Ovary (tissue), 9 donors: ENCODE results near the gene PPP1R3F. TPM values are rescaled to one million over a fixed set of nuclear protein-coding genes. Genes with fewer than 3 reads are reported as not detected.

Source experiments
- DNase-seq, 5 donors: peaks; one replicate each; pipeline ENCODE4 v3.0.0-alpha.2; 2019 to 2020
- H3K27ac ChIP-seq, 2 donors: fragments of 200-600 bp; one replicate each; pipeline versions ENCODE4 v1.5.1 to v1.8.0; 2019 to 2022
- H3K27me3 ChIP-seq: fragments of 200-600 bp; one replicate; pipeline ENCODE4 v1.8.0; 2022
- H3K36me3 ChIP-seq: fragments of 200-600 bp; sonication (generic); one replicate; pipeline ENCODE4 v1.5.1; 2019
- H3K4me1 ChIP-seq: one replicate; pipeline ENCODE4 v1.8.1; 2013; ENCODE audit warnings: mild to moderate bottlenecking, moderate library complexity; ENCODE audit not compliant: insufficient read depth
- H3K4me3 ChIP-seq: fragments of 200-600 bp; sonication (generic); one replicate; pipeline ENCODE4 v1.5.1; 2017
- H3K9me3 ChIP-seq, 2 donors: fragments of 200-600 bp in 1 of 2; sonication (generic) in 1 of 2; one replicate each; pipeline versions ENCODE4 v1.5.1 to v1.8.1; 2013 to 2019; ENCODE audit warnings: mild to moderate bottlenecking in 1 of 2, moderate library complexity in 1 of 2
- CTCF ChIP-seq, 3 donors: fragments of 450-650 bp in 2 of 3; fragments of 200-600 bp in 1 of 3; IDR thresholded peaks; one replicate each; pipeline versions ENCODE4 v1.5.1 to v1.8.0; 2016 to 2022; ENCODE audit warnings: antibody characterized with exemption in 3 of 3, mild to moderate bottlenecking in 1 of 3
- EP300 ChIP-seq: sonication (generic); formaldehyde crosslinking; IDR thresholded peaks from one replicate; pipeline ENCODE4 v1.6.1; 2017; ENCODE audit warnings: antibody characterized with exemption
- POLR2A ChIP-seq: fragments of 450-650 bp; IDR thresholded peaks from one replicate; pipeline ENCODE4 v1.6.1; 2017; ENCODE audit warnings: antibody characterized with exemption, mild to moderate bottlenecking, moderate library complexity
- WGBS, 3 donors: extraction: QIAGEN DNeasy Blood & Tissue Kit in 1 of 3; methylation state at CpG; one replicate each; pipeline versions ENCODE4 v1.1.5 to v1.1.7; 2013 to 2017; 5-methylcytosine and 5-hydroxymethylcytosine counted together
- intact Hi-C, 4 donors: fragments of 100-400 bp; cut with DNase I; formaldehyde crosslinking; loops; one replicate each; pipeline versions ENCODE4 v1.11.0 to v1.15.1; 2022 to 2023
- polyA plus RNA-seq, 2 donors: library from polyadenylated mRNA; stranded (reverse); fragments of 200-250 nt in 1 of 2; fragments of 350-450 nt in 1 of 2; fragmentation: Illumina TruSeq in 1 of 2; extraction: RNeasy Lipid Tissue Mini Kit (QIAGEN cat#74804) in 1 of 2; gene quantifications; one replicate each; pipeline ENCODE4 v1.2.3, GENCODE V29; 2013 to 2014
- total RNA-seq, 7 donors: library from RNA; depleted of rRNA in 2 of 7; stranded (reverse); fragments of >200 nt in 2 of 7; fragmentation: NEBNext Ultra II Directional in 3 of 7; extraction: Animal tissue kit (Norgen Biotek cat#: 25700) in 3 of 7; gene quantifications; one replicate each; pipeline versions ENCODE4 v1.1.0 to v1.2.4, GENCODE V29; 2016 to 2023
- donor health status: DM: no; HTN: no; CAD: no; lungs with moderate emphysema.
- donor health status: DM: no; HTN: no; CAD: no.
- donor health status: Bipolar disorder and iron deficiency.
- donor health status: DM: yes; HTN: yes; CAD: no.
- donor health status: DM: no; HTN: no; CAD: no.
- donor health status: DM: yes; HTN: yes; CAD: no.

PPP1R3F gene
- total and polyA plus RNA-seq, 9 donors: 1.7 to 16.1 (median 12.3) TPM

GRCh38 chrX:49246541-49246940, 23.1 kb upstream of the PPP1R3F start:
- H3K36me3 ChIP-seq: no peaks in the 10 kb centered on the region
- intact Hi-C loops: no loop called here
- no peaks in the 10 kb centered on the region for H3K9me3 ChIP-seq
- DNase-seq: no peak
- 89 to 94% (median 90%) methylated on average over 8 to 10 of the region's 10 CpGs for WGBS, 3 donors
- H3K4me1 ChIP-seq: no peaks in the 10 kb centered on the region
- H3K27me3 ChIP-seq: no peaks in the 10 kb centered on the region
- no peak overlapping the region for H3K4me3 ChIP-seq
- H3K27ac ChIP-seq: no peak overlapping the region
- TF ChIP-seq POLR2A (no peak), EP300 (no peak), CTCF (IDR thresholded peaks at IDR 0.05) (no peak)

GRCh38 chrX:49247346-49247745, 22.2 kb upstream of the PPP1R3F start:
- Histone ChIP-seq H3K27ac (no peak overlapping the region), H3K9me3 (no peaks in the 10 kb centered on the region), H3K27me3 (no peaks in the 10 kb centered on the region), H3K4me1 (no peaks in the 10 kb centered on the region), H3K36me3 (no peaks in the 10 kb centered on the region), H3K4me3 (no peak overlapping the region)
- 82 to 89% (median 88%) methylated on average over 10 to 11 of the region's 11 CpGs for WGBS, 3 donors
- intact Hi-C loops: no loop called here
- no peak for TF ChIP-seq EP300
- no peak for TF ChIP-seq CTCF (IDR thresholded peaks at IDR 0.05)
- no peak for TF ChIP-seq POLR2A
- no peak for DNase-seq

GRCh38 chrX:49247916-49248811, 21.4 kb upstream of the PPP1R3F start:
- 74 to 83% (median 80%) methylated on average over 15 to 28 of the region's 28 CpGs for WGBS, 3 donors
- no peaks in the 10 kb centered on the region for H3K36me3 ChIP-seq
- intact Hi-C loops: no loop called here

GRCh38 chrX:49249071-49249470, 20.5 kb upstream of the PPP1R3F start:
- Histone ChIP-seq H3K4me3 (no peak overlapping the region), H3K27me3 (no peaks in the 10 kb centered on the region), H3K4me1 (no peaks in the 10 kb centered on the region), H3K27ac (no peak overlapping the region), H3K36me3 (no peaks in the 10 kb centered on the region), H3K9me3 (no peaks in the 10 kb centered on the region)
- intact Hi-C loops: no loop called here
- 76 to 80% (median 79%) methylated on average over 6 of the region's 6 CpGs for WGBS, 3 donors
- TF ChIP-seq POLR2A: no peak
- TF ChIP-seq EP300: no peak
- no peak for TF ChIP-seq CTCF (IDR thresholded peaks at IDR 0.05)
- DNase-seq: no peak

More at GRCh38 chrX:49247916-49248811, 21.4 kb upstream of the PPP1R3F start:
- Histone ChIP-seq H3K27ac (no peak overlapping the region), H3K27me3 (no peaks in the 10 kb centered on the region), H3K4me3 (no peak overlapping the region), H3K4me1 (no peaks in the 10 kb centered on the region), H3K9me3 (no peaks in the 10 kb centered on the region)
- TF ChIP-seq POLR2A (no peak), EP300 (no peak), CTCF (IDR thresholded peaks at IDR 0.05) (no peak)
- DNase-seq: no peak
